Natural killer cell (primary cell): Measurements from ENCODE around the gene OBSCN. TPM values are rescaled to one million over a fixed set of nuclear protein-coding genes. Genes with fewer than 3 reads are reported as not detected.
A peak's percentile ranks its signal among the peaks of the same experiment; 100 is the strongest.

Source experiments
- ATAC-seq, 3 donors: fragments of 150-1000 bp in 2 of 3; fragments of 200-7000 bp in 1 of 3; cut with Tn5 transposase; 1 replicate in 1 of 3; 2 replicates in 2 of 3; pipeline ENCODE4 v1.10.0; 2021; ENCODE audit warnings: mild to moderate bottlenecking in 2 of 3, moderate library complexity in 2 of 3
- DNase-seq, 2 donors: peaks; one replicate each; pipeline versions ENCODE4 v3.0.0 to v3.0.0-alpha.2; 2013 to 2021; ENCODE audit warnings: mixed read lengths in 1 of 2
- H3K27ac ChIP-seq: one replicate; pipeline ENCODE4 v1.5.1; 2013; ENCODE audit warnings: mild to moderate bottlenecking, low read length
- H3K27me3 ChIP-seq: one replicate; pipeline ENCODE4 v1.6.1; 2013; ENCODE audit warnings: low read length; ENCODE audit not compliant: control insufficient read depth, insufficient read depth
- H3K36me3 ChIP-seq: one replicate; pipeline ENCODE4 v1.6.1; 2013; ENCODE audit warnings: low read length; ENCODE audit not compliant: control insufficient read depth, insufficient read depth
- H3K4me1 ChIP-seq: one replicate; pipeline ENCODE4 v1.6.1; 2013; ENCODE audit warnings: low read length; ENCODE audit not compliant: control insufficient read depth, insufficient read depth
- H3K4me3 ChIP-seq: one replicate; pipeline ENCODE4 v1.5.1; 2013; ENCODE audit warnings: low read length
- H3K9me3 ChIP-seq: one replicate; pipeline ENCODE4 v1.6.1; 2013; ENCODE audit warnings: low read length; ENCODE audit not compliant: control insufficient read depth, insufficient read depth
- H3K27ac Mint-ChIP-seq, 2 donors: one replicate each; pipeline ENCODE4 v1.8.0; 2022; ENCODE audit warnings: mild to moderate bottlenecking in 2 of 2, mixed read lengths in 2 of 2, moderate library complexity in 1 of 2
- H3K27me3 Mint-ChIP-seq, 2 donors: one replicate each; pipeline ENCODE4 v1.8.0; 2022; ENCODE audit warnings: low read depth in 2 of 2, mixed read lengths in 2 of 2
- H3K36me3 Mint-ChIP-seq: one replicate; pipeline ENCODE4 v1.8.0; 2022; ENCODE audit warnings: mixed read lengths
- H3K4me1 Mint-ChIP-seq, 2 donors: one replicate each; pipeline ENCODE4 v1.8.0; 2022; ENCODE audit warnings: mixed read lengths in 2 of 2
- H3K4me3 Mint-ChIP-seq: one replicate; pipeline ENCODE4 v1.8.0; 2022; ENCODE audit warnings: mild to moderate bottlenecking, moderate library complexity, mixed read lengths
- H3K9me3 Mint-ChIP-seq, 2 donors: one replicate each; pipeline ENCODE4 v1.8.0; 2022; ENCODE audit warnings: mixed read lengths in 2 of 2
- WGBS: methylation state at CpG from one replicate; pipeline ENCODE4 v1.1.7; 2013; ENCODE audit warnings: missing lambda C conversion rate; ENCODE audit not compliant: insufficient coverage; 5-methylcytosine and 5-hydroxymethylcytosine counted together
- intact Hi-C: fragments of 100-400 bp; cut with micrococcal nuclease; formaldehyde crosslinking; loops from one replicate; pipeline ENCODE4 v1.14.2; 2022
- total RNA-seq, 4 donors: library from RNA; stranded (reverse); fragments of 120-200 nt in 1 of 4; gene quantifications; one replicate each; pipeline versions ENCODE4 v1.2.3 to v1.2.4, GENCODE V29; 2013 to 2022
- TF ChIP-seq, protein P1 (sequence below): fragments of 200-600 bp; IDR thresholded peaks from one replicate; pipeline ENCODE4 v1.8.0; 2022; ENCODE audit warnings: antibody characterized with exemption

The OBSCN gene
- total RNA-seq, 3 donors from 2014 or later (not counting 1 experiment from before 2014, with no cell fraction given) = 9.6 to 30.0 (median 14.3) TPM

DNA sequence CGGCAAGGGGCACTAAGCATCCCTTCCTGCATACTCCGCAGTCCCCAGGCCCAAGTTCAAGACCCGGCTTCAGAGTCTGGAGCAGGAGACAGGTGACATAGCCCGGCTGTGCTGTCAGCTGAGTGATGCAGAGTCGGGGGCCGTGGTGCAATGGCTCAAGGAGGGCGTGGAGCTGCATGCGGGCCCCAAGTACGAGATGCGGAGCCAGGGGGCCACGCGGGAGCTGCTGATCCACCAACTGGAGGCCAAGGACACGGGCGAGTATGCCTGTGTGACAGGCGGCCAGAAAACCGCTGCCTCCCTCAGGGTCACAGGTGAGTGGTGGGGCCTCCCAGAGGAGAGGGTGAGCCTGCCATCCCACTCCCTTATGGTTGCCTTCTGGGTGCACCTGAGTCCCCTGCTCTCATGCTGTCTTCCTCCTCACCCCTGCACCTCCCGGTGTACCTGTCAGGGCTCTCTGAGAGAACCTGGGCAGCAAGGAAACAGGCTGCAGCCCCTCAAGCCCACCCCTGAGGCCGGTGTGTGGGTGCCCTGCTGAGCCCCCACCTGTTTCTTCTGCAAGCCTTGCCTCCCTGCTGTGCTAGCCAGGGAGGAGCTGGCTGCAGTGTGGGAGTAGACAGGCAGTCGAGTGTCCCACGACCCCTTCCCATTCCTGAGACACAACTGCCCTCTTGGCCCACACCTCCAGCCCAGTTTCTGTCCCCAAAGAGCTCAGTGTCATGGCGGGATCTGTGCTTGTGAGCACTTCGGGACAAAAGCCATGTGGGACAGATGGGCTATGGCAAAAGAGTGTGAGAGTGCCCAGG, 99.6 kb downstream of the OBSCN start:
- Histone ChIP-seq H3K4me3 (no peak overlapping the region), H3K27ac (no peak overlapping the region), H3K27me3 (no peaks in the 10 kb centered on the region), H3K4me1 (no peaks in the 10 kb centered on the region), H3K36me3 (no peaks in the 10 kb centered on the region), H3K9me3 (peaks cover 18% of the 10 kb centered on the region)
- H3K27me3 Mint-ChIP-seq = no peaks in the 10 kb centered on the region
- peaks cover 6 to 7% of the 10 kb centered on the region in 2 donors for H3K9me3 Mint-ChIP-seq
- peak in 1 of 2 donors; percentile 9 for DNase-seq
- intact Hi-C loops = no loop called here
- TF ChIP-seq, protein P1, sequence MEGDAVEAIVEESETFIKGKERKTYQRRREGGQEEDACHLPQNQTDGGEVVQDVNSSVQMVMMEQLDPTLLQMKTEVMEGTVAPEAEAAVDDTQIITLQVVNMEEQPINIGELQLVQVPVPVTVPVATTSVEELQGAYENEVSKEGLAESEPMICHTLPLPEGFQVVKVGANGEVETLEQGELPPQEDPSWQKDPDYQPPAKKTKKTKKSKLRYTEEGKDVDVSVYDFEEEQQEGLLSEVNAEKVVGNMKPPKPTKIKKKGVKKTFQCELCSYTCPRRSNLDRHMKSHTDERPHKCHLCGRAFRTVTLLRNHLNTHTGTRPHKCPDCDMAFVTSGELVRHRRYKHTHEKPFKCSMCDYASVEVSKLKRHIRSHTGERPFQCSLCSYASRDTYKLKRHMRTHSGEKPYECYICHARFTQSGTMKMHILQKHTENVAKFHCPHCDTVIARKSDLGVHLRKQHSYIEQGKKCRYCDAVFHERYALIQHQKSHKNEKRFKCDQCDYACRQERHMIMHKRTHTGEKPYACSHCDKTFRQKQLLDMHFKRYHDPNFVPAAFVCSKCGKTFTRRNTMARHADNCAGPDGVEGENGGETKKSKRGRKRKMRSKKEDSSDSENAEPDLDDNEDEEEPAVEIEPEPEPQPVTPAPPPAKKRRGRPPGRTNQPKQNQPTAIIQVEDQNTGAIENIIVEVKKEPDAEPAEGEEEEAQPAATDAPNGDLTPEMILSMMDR = no peak
- peaks cover 3% of the 10 kb centered on the region for H3K36me3 Mint-ChIP-seq
- H3K4me1 Mint-ChIP-seq = no peaks in the 10 kb centered on the region
- no peak overlapping the region for H3K27ac Mint-ChIP-seq
- no peak for ATAC-seq
- 90% methylated on average over 22 of the region's 22 CpGs for whole genome bisulfite sequencing
- no peak overlapping the region for H3K4me3 Mint-ChIP-seq

DNA sequence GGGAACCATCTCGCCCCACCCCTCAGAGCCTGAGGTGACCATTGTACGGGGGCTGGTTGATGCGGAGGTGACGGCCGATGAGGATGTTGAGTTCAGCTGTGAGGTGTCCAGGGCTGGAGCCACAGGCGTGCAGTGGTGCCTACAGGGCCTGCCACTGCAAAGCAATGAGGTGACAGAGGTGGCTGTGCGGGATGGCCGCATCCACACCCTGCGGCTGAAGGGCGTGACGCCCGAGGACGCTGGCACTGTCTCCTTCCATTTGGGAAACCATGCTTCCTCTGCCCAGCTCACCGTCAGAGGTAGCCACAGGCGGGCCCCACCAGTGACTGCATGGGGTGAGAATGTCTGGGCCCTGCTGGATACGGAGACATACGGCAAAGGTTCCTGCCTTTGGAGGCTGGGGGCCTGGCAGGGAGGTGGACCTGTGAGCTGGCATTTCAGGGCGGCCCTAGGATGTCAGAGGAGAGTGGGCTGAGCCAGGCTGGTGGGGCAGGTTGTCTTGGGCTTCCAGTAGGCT, 100.3 kb downstream of the OBSCN start:
- Histone ChIP-seq H3K27me3 (no peaks in the 10 kb centered on the region), H3K9me3 (peaks cover 18% of the 10 kb centered on the region), H3K27ac (no peak overlapping the region), H3K36me3 (no peaks in the 10 kb centered on the region), H3K4me3 (no peak overlapping the region), H3K4me1 (no peaks in the 10 kb centered on the region)
- H3K4me1 Mint-ChIP-seq = no peaks in the 10 kb centered on the region
- ATAC-seq (no peak), DNase-seq (peak in 1 of 2 donors; percentile 11)
- peaks cover 2 to 3% of the 10 kb centered on the region in 2 donors for H3K9me3 Mint-ChIP-seq
- H3K4me3 Mint-ChIP-seq = no peak overlapping the region
- TF ChIP-seq, protein P1 = no peak
- H3K27me3 Mint-ChIP-seq = no peaks in the 10 kb centered on the region
- WGBS = 86% methylated on average over 18 of the region's 18 CpGs
- intact Hi-C loops = no loop called here
- no peak overlapping the region for H3K27ac Mint-ChIP-seq
- no peaks in the 10 kb centered on the region for H3K36me3 Mint-ChIP-seq

DNA sequence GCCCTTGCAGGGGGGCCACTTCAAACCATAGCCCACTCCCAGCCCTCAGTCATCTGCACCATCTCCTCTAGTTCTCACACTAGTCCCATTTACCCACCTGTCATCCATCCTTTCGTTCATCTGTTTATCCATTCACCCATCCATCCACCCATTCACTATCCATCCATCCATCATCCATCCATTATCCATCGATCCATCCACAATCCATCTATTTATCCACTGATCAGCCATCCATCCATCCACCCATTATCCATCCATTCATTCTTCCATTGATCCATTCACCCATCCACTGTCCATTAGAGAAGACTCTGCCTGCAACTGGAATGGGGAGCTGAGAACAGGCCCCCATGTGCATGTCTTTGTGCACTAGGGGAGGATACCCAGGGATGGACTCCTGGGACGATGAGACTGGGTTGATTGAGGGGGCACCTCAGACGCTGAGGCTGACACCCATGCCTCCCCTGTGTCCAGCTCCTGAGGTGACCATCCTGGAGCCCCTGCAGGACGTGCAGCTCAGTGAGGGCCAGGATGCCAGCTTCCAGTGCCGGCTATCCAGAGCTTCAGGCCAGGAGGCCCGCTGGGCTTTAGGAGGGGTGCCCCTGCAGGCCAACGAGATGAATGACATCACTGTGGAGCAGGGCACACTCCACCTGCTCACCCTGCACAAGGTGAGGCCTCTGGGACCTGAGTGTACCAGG, 100.9 kb downstream of the OBSCN start:
- no peaks in the 10 kb centered on the region for H3K4me1 Mint-ChIP-seq
- H3K27me3 ChIP-seq = no peaks in the 10 kb centered on the region
- no peaks in the 10 kb centered on the region for H3K27me3 Mint-ChIP-seq
- peak in 1 of 2 donors; percentile 6 for DNase-seq
- no peaks in the 10 kb centered on the region for H3K36me3 ChIP-seq
- H3K4me3 Mint-ChIP-seq = no peak overlapping the region
- ATAC-seq = no peak
- H3K4me1 ChIP-seq = no peaks in the 10 kb centered on the region
- intact Hi-C loops = no loop called here
- no peak overlapping the region for H3K4me3 ChIP-seq
- 85% methylated on average over 8 of the region's 8 CpGs for WGBS
- TF ChIP-seq, protein P1 = no peak
- H3K9me3 Mint-ChIP-seq = peaks cover 2 to 3% of the 10 kb centered on the region in 2 donors
- peaks cover 20% of the 10 kb centered on the region for H3K9me3 ChIP-seq
- H3K27ac ChIP-seq = no peak overlapping the region
- no peaks in the 10 kb centered on the region for H3K36me3 Mint-ChIP-seq
- no peak overlapping the region for H3K27ac Mint-ChIP-seq
